ENCODE data around the gene TRAK1. TPM values are rescaled to one million over a fixed set of nuclear protein-coding genes. Genes with fewer than 3 reads are reported as not detected.

The TRAK1 gene
- total RNA-seq, 4 donors from 2014 or later, result 14.3 to 37.5 (median 21.4) TPM

DNA sequence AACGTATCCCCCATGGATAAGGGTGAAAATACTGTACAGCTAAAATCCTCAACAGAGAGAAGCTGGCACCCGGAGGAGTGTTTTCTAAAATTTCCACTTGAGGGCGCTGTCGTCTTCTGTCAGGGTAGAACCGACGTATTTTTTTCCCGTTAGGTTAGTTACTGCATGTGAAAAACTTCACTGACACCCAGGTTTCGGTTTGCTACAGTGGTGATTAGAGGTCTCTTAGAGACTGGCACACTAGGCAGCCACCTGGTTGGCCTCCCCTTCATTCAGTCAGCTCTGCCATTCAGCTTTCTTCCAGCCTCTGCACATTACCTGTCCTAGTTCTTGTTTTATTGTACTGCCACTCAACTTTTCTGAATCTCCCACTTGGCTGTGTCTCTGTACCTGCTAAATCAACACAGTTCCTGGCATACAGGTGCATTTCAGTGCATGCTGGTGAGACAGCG is 156.4 kb downstream of the TRAK1 start:
- no peaks in the 10 kb centered on the region for H3K36me3 ChIP-seq
- no peaks in the 10 kb centered on the region for H3K27me3 ChIP-seq
- no peaks in the 10 kb centered on the region for H3K9me3 ChIP-seq
- H3K27ac ChIP-seq, result no peak overlapping the region
- TF ChIP-seq, protein P1, sequence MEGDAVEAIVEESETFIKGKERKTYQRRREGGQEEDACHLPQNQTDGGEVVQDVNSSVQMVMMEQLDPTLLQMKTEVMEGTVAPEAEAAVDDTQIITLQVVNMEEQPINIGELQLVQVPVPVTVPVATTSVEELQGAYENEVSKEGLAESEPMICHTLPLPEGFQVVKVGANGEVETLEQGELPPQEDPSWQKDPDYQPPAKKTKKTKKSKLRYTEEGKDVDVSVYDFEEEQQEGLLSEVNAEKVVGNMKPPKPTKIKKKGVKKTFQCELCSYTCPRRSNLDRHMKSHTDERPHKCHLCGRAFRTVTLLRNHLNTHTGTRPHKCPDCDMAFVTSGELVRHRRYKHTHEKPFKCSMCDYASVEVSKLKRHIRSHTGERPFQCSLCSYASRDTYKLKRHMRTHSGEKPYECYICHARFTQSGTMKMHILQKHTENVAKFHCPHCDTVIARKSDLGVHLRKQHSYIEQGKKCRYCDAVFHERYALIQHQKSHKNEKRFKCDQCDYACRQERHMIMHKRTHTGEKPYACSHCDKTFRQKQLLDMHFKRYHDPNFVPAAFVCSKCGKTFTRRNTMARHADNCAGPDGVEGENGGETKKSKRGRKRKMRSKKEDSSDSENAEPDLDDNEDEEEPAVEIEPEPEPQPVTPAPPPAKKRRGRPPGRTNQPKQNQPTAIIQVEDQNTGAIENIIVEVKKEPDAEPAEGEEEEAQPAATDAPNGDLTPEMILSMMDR (IDR thresholded peaks at IDR 0.05), result peak in 2 of 4 experiments; percentile 34 to 52
- TF ChIP-seq POLR2A (IDR thresholded peaks at IDR 0.05), result no peak
- no peak for DNase-seq
- H3K4me1 ChIP-seq, result no peaks in the 10 kb centered on the region
- intact Hi-C loops (cut with DNase I; ENCODE audit: low total_unique reads), result no loop called here
- H3K4me3 ChIP-seq, result no peak overlapping the region

DNA sequence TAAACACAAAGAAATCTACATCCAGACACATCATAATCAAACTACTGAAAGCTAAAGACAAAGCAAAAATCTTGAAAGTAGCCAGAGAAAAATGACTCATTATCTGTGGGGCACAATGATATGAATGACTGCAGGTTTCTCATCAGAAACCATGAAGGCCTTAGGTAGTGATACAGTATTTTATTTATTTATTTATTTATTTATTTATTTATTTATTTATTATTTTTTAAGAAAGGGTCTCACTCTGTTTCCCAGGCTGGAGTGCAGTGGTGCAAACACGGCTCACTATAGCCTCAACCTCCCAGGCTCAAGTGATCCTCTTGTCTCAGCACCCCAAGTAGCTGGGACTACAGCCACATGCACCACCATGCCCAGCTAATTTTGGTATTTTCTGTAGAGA is 159.6 kb downstream of the TRAK1 start:
- Histone ChIP-seq H3K36me3 (no peaks in the 10 kb centered on the region), H3K27ac (no peak overlapping the region), H3K4me3 (no peak overlapping the region), H3K4me1 (no peaks in the 10 kb centered on the region), H3K9me3 (no peaks in the 10 kb centered on the region), H3K27me3 (no peaks in the 10 kb centered on the region)
- TF ChIP-seq, protein P1 (IDR thresholded peaks at IDR 0.05), result no peak
- TF ChIP-seq POLR2A (IDR thresholded peaks at IDR 0.05), result no peak
- no peak for DNase-seq
- intact Hi-C loops (cut with DNase I; ENCODE audit: low total_unique reads), result no loop called here

DNA sequence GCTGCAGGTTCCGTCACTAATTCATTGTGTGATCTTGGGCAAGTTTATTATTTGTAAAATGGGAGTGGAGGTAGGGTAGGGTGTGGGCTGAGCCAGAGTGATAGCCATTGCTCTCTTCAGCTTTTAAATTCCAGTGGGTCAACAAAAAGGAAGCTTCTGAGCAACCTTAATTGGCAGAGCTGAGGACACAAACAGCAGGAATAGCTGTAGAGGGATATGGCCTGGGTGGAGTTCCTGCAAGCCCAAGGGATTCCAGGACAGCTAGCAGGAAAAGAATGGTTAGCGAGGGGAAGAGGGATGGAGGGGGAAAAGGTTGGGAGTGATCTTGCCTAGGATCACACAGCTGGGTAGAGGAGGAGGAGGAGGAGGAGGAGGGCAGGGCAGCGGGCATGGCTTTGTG is 163.4 kb downstream of the TRAK1 start:
- H3K27ac ChIP-seq, result no peak overlapping the region
- TF ChIP-seq, protein P1 (IDR thresholded peaks at IDR 0.05), result no peak
- TF ChIP-seq POLR2A (IDR thresholded peaks at IDR 0.05), result no peak

DNA sequence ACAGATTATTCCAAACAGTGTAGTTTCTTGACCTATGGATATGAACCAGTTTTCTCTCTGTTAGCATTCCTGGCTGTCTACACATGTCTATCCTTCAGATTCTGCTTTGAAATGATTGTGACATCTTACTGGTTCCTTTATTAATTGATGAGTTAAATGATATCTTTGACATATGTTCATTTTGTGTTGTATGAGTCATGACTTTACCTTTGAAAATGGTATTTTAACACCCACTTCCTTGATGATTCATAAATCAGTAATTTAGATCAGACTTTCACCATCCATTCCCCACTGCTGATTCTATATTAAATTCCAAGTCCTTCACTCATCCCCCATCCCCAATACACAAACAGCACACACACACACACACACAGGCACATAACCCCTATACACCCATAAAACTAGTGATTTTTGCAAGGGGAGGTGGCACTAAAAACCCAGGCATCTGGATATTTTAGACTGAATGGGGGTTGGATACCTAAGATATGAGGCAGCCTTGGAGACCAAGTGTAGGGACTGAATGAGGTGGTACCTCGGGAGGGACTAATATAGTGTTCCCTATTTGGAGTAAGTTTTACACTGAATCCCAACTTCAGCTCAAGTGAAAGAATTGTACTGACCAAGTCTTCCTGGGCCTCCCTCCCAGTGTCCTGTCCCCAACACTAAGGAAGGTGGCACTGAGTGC is 165.1 kb downstream of the TRAK1 start:
- TF ChIP-seq, protein P1 (IDR thresholded peaks at IDR 0.05), result no peak
- no peak for TF ChIP-seq POLR2A (IDR thresholded peaks at IDR 0.05)
- H3K4me1 ChIP-seq, result no peaks in the 10 kb centered on the region
- no peaks in the 10 kb centered on the region for H3K27me3 ChIP-seq
- H3K27ac ChIP-seq, result no peak overlapping the region
- H3K36me3 ChIP-seq, result no peaks in the 10 kb centered on the region
- H3K4me3 ChIP-seq, result no peak overlapping the region
- no peak for DNase-seq
- intact Hi-C loops (cut with DNase I; ENCODE audit: low total_unique reads), result no loop called here
- no peaks in the 10 kb centered on the region for H3K9me3 ChIP-seq

More for the DNA sequence above, 163.4 kb downstream of the TRAK1 start:
- no peaks in the 10 kb centered on the region for H3K36me3 ChIP-seq
- H3K9me3 ChIP-seq, result no peaks in the 10 kb centered on the region
- H3K27me3 ChIP-seq, result no peaks in the 10 kb centered on the region
- intact Hi-C loops (cut with DNase I; ENCODE audit: low total_unique reads), result no loop called here
- H3K4me1 ChIP-seq, result no peaks in the 10 kb centered on the region
- H3K4me3 ChIP-seq, result no peak overlapping the region
- no peak for DNase-seq

DNA sequence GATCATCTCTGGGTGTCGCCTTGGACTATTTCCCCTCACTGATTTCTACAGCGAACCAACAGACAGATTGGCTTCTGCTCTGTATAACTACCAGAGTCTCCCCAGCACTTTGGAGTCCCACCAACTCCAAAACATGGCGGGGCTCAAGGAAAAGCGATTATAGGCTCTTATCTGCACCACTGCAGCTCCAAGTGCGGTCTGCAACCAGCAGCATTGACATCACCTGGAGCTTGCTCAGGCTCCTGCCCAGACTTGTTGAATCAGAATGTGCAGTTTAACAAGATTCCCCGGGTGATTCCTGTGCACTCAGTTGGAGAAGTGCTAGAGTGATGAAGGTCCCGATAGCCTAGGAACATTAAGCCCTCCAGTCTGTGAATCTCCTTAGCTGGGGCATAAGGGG is 165.8 kb downstream of the TRAK1 start:
- H3K27me3 ChIP-seq, result peaks cover 0 to 3% of the 10 kb centered on the region in 2 donors

More for the DNA sequence above, 165.8 kb downstream of the TRAK1 start:
- no peaks in the 10 kb centered on the region for H3K36me3 ChIP-seq
- no peaks in the 10 kb centered on the region for H3K9me3 ChIP-seq
- intact Hi-C loops (cut with DNase I; ENCODE audit: low total_unique reads), result no loop called here
- no peak for TF ChIP-seq POLR2A (IDR thresholded peaks at IDR 0.05)
- TF ChIP-seq, protein P1 (IDR thresholded peaks at IDR 0.05), result no peak
- no peak for DNase-seq
- no peak overlapping the region for H3K27ac ChIP-seq
- H3K4me3 ChIP-seq, result no peak overlapping the region
- no peaks in the 10 kb centered on the region for H3K4me1 ChIP-seq
